ENCODE measurements around the gene TLN1. TPM values are rescaled to one million over a fixed set of nuclear protein-coding genes. Genes with fewer than 3 reads are reported as not detected.

Gene TLN1
- polyA plus RNA-seq, 4 donors: 82.1 to 103 (median 88.5) TPM

DNA sequence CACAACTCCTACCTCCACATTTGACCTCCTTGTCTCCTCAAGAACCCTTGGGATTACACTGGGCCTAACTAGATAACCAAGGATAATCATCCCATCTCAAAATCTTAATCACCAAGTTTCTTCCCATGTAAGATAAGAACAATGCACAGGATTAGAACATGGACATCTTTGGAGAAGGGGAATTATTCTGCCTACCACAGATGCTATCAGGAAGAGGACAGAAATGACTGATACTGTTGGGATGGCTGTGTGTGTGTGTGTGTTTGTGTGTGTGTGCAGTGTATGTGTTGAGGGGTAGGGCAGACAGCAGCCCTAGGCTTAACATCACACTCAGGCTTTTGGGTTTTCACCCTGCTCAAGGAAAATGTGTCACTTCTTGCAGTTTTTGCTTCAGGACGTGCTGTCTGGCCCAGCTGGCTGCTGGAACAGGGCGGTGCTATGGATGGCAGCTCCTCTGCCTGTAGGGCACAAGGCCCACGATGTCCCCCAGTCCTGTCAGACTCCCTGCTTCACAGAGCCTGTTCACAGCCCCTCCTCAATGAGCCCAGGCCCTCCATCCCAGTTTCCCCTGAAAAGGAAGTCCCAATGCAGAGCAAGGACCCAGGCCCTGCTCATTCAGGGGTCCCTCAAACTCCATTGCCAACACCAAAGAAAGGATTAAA is 50.5 kb downstream of the TLN1 start:
- no peak for FAIRE-seq
- WGBS, 3 donors: 72 to 81% (median 76%) methylated on average over 3 of the region's 3 CpGs
- H3K27ac ChIP-seq (ENCODE audit: low read depth in 1 of 3, low read length in 2 of 3): no peak overlapping the region

DNA sequence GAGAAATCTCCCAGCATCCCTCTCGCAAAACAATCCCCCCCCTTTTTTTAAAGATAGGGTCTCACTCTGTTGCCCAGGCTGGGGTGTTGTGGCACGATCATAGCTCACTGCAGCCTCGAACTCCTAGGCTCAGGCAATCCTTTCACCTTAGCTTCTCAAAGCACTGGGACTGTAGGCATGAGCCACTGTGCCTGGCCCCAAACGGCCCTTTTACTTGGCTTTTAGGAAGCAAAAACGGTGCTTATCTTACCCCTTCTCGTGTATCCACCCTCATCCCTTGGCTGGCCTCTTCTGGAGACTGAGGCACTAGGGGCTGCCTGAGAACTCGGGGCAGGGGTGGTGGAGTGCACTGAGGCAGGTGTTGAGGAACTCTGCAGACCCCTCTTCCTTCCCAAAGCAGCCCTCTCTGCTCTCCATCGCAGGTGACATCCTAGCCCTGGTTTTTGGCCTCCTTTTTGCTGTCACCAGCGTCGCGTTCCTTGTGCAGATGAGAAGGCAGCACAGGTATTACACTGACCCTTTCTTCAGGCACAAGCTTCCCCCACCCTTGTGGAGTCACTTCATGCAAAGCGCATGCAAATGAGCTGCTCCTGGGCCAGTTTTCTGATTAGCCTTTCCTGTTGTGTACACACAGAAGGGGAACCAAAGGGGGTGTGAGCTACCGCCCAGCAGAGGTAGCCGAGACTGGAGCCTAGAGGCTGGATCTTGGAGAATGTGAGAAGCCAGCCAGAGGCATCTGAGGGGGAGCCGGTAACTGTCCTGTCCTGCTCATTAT is 51.5 kb downstream of the TLN1 start:
- no peak for FAIRE-seq
- DNase-seq: no peak
- H3K36me3 ChIP-seq (ENCODE audit: control insufficient read depth in 3 of 3, insufficient read depth in 2 of 3, low read depth in 1 of 3, low read length in 3 of 3): peaks cover 0 to 27% (median 0%) of the 10 kb centered on the region in 3 donors
- peaks cover 0 to 8% (median 0%) of the 10 kb centered on the region in 3 donors for H3K27me3 ChIP-seq (ENCODE audit: control insufficient read depth in 3 of 3, insufficient read depth in 3 of 3, low read length in 3 of 3)
- H3K27ac ChIP-seq (ENCODE audit: low read depth in 1 of 3, low read length in 2 of 3): no peak overlapping the region
- H3K4me3 ChIP-seq (ENCODE audit: low read depth in 1 of 3, low read length in 3 of 3): no peak overlapping the region
- WGBS, 3 donors: 64 to 80% (median 77%) methylated on average over 15 of the region's 15 CpGs
- no peaks in the 10 kb centered on the region for H3K9me3 ChIP-seq (ENCODE audit: control insufficient read depth in 2 of 2, insufficient read depth in 1 of 2, low read depth in 1 of 2, low read length in 1 of 2)
- peaks cover 0 to 5% (median 3%) of the 10 kb centered on the region in 3 donors for H3K4me1 ChIP-seq (ENCODE audit: control insufficient read depth in 3 of 3, insufficient read depth in 2 of 3, low read depth in 1 of 3, low read length in 2 of 3)

More for the DNA sequence above, 50.5 kb downstream of the TLN1 start:
- Histone ChIP-seq H3K9me3 (ENCODE audit: control insufficient read depth in 2 of 2, insufficient read depth in 1 of 2, low read depth in 1 of 2, low read length in 1 of 2) (no peaks in the 10 kb centered on the region), H3K4me3 (ENCODE audit: low read depth in 1 of 3, low read length in 3 of 3) (no peak overlapping the region), H3K36me3 (ENCODE audit: control insufficient read depth in 3 of 3, insufficient read depth in 2 of 3, low read depth in 1 of 3, low read length in 3 of 3) (peaks cover 0 to 32% (median 0%) of the 10 kb centered on the region in 3 donors), H3K27me3 (ENCODE audit: control insufficient read depth in 3 of 3, insufficient read depth in 3 of 3, low read length in 3 of 3) (peaks cover 0 to 2% (median 0%) of the 10 kb centered on the region in 3 donors), H3K4me1 (ENCODE audit: control insufficient read depth in 3 of 3, insufficient read depth in 2 of 3, low read depth in 1 of 3, low read length in 2 of 3) (no peaks in the 10 kb centered on the region)
- DNase-seq: no peak

GRCh38 chr9:35679766-35680330 is 52.1 kb downstream of the TLN1 start:
- Histone ChIP-seq H3K4me3 (ENCODE audit: low read depth in 1 of 3, low read length in 3 of 3) (no peak overlapping the region), H3K36me3 (ENCODE audit: control insufficient read depth in 3 of 3, insufficient read depth in 2 of 3, low read depth in 1 of 3, low read length in 3 of 3) (peaks cover 0 to 20% (median 0%) of the 10 kb centered on the region in 3 donors), H3K4me1 (ENCODE audit: control insufficient read depth in 3 of 3, insufficient read depth in 2 of 3, low read depth in 1 of 3, low read length in 2 of 3) (peaks cover 0 to 5% (median 3%) of the 10 kb centered on the region in 3 donors), H3K27ac (ENCODE audit: low read depth in 1 of 3, low read length in 2 of 3) (no peak overlapping the region), H3K9me3 (ENCODE audit: control insufficient read depth in 2 of 2, insufficient read depth in 1 of 2, low read depth in 1 of 2, low read length in 1 of 2) (no peaks in the 10 kb centered on the region), H3K27me3 (ENCODE audit: control insufficient read depth in 3 of 3, insufficient read depth in 3 of 3, low read length in 3 of 3) (peaks cover 0 to 12% (median 0%) of the 10 kb centered on the region in 3 donors)
- 88 to 94% (median 93%) methylated on average over 8 of the region's 8 CpGs for WGBS, 3 donors
- no peak for DNase-seq
- no peak for FAIRE-seq

GRCh38 chr9:35679091-35679490 is 52.9 kb downstream of the TLN1 start:
- peaks cover 0 to 16% (median 0%) of the 10 kb centered on the region in 3 donors for H3K36me3 ChIP-seq (ENCODE audit: control insufficient read depth in 3 of 3, insufficient read depth in 2 of 3, low read depth in 1 of 3, low read length in 3 of 3)
- no peak for DNase-seq
- no peak overlapping the region for H3K4me3 ChIP-seq (ENCODE audit: low read depth in 1 of 3, low read length in 3 of 3)
- H3K27me3 ChIP-seq (ENCODE audit: control insufficient read depth in 3 of 3, insufficient read depth in 3 of 3, low read length in 3 of 3): peaks cover 0 to 12% (median 0%) of the 10 kb centered on the region in 3 donors
- 87 to 93% (median 92%) methylated on average over 5 of the region's 5 CpGs for WGBS, 3 donors
- peaks cover 0 to 5% (median 3%) of the 10 kb centered on the region in 3 donors for H3K4me1 ChIP-seq (ENCODE audit: control insufficient read depth in 3 of 3, insufficient read depth in 2 of 3, low read depth in 1 of 3, low read length in 2 of 3)
- no peaks in the 10 kb centered on the region for H3K9me3 ChIP-seq (ENCODE audit: control insufficient read depth in 2 of 2, insufficient read depth in 1 of 2, low read depth in 1 of 2, low read length in 1 of 2)
- no peak overlapping the region for H3K27ac ChIP-seq (ENCODE audit: low read depth in 1 of 3, low read length in 2 of 3)
- no peak for FAIRE-seq

DNA sequence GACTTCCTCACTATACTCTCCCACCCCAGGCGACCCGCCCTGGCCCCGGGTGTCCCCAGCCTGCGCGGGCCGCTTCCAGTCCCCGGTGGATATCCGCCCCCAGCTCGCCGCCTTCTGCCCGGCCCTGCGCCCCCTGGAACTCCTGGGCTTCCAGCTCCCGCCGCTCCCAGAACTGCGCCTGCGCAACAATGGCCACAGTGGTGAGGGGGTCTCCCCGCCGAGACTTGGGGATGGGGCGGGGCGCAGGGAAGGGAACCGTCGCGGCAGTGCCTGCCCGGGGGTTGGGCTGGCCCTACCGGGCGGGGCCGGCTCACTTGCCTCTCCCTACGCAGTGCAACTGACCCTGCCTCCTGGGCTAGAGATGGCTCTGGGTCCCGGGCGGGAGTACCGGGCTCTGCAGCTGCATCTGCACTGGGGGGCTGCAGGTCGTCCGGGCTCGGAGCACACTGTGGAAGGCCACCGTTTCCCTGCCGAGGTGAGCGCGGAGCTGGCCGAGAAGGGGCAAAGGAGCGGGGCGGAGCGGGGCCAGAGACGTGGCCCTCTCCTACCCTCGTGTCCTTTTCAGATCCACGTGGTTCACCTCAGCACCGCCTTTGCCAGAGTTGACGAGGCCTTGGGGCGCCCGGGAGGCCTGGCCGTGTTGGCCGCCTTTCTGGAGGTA is 56.1 kb downstream of the TLN1 start:
- 10 to 12% (median 10%) methylated on average over 44 to 51 of the region's 51 CpGs for WGBS, 3 donors
- H3K27ac ChIP-seq (ENCODE audit: low read depth in 1 of 3, low read length in 2 of 3): peak overlapping the region in 1 of 3 donors; percentile 14
- no peaks in the 10 kb centered on the region for H3K9me3 ChIP-seq (ENCODE audit: control insufficient read depth in 2 of 2, insufficient read depth in 1 of 2, low read depth in 1 of 2, low read length in 1 of 2)
- H3K4me3 ChIP-seq (ENCODE audit: low read depth in 1 of 3, low read length in 3 of 3): peak overlapping the region in 2 of 3 donors; percentile 53 to 59
- peaks cover 0 to 12% (median 0%) of the 10 kb centered on the region in 3 donors for H3K27me3 ChIP-seq (ENCODE audit: control insufficient read depth in 3 of 3, insufficient read depth in 3 of 3, low read length in 3 of 3)
- peak in 1 of 2 donors; percentile 64 for DNase-seq
- FAIRE-seq: no peak
- H3K36me3 ChIP-seq (ENCODE audit: control insufficient read depth in 3 of 3, insufficient read depth in 2 of 3, low read depth in 1 of 3, low read length in 3 of 3): no peaks in the 10 kb centered on the region
- H3K4me1 ChIP-seq (ENCODE audit: control insufficient read depth in 3 of 3, insufficient read depth in 2 of 3, low read depth in 1 of 3, low read length in 2 of 3): peaks cover 3 to 5% (median 3%) of the 10 kb centered on the region in 3 donors

DNA sequence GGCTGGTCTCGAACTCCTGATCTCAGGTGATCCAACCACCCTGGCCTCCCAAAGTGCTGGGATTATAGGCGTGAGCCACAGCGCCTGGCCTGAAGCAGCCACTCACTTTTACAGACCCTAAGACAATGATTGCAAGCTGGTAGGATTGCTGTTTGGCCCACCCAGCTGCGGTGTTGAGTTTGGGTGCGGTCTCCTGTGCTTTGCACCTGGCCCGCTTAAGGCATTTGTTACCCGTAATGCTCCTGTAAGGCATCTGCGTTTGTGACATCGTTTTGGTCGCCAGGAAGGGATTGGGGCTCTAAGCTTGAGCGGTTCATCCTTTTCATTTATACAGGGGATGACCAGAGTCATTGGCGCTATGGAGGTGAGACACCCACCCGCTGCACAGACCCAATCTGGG is 56.8 kb downstream of the TLN1 start:
- H3K27me3 ChIP-seq (ENCODE audit: control insufficient read depth in 3 of 3, insufficient read depth in 3 of 3, low read length in 3 of 3): peaks cover 0 to 12% (median 0%) of the 10 kb centered on the region in 3 donors
- peak overlapping the region in 2 of 3 donors; percentile 53 to 59 for H3K4me3 ChIP-seq (ENCODE audit: low read depth in 1 of 3, low read length in 3 of 3)
- H3K27ac ChIP-seq (ENCODE audit: low read depth in 1 of 3, low read length in 2 of 3): peak overlapping the region in 1 of 3 donors; percentile 27
- no peaks in the 10 kb centered on the region for H3K9me3 ChIP-seq (ENCODE audit: control insufficient read depth in 2 of 2, insufficient read depth in 1 of 2, low read depth in 1 of 2, low read length in 1 of 2)
- WGBS, 3 donors: 3 to 30% (median 28%) methylated on average over 12 to 13 of the region's 13 CpGs
- peak in 1 of 2 donors; percentile 51 for DNase-seq
- no peak for FAIRE-seq
- H3K36me3 ChIP-seq (ENCODE audit: control insufficient read depth in 3 of 3, insufficient read depth in 2 of 3, low read depth in 1 of 3, low read length in 3 of 3): no peaks in the 10 kb centered on the region
- H3K4me1 ChIP-seq (ENCODE audit: control insufficient read depth in 3 of 3, insufficient read depth in 2 of 3, low read depth in 1 of 3, low read length in 2 of 3): peaks cover 3 to 5% (median 3%) of the 10 kb centered on the region in 3 donors

DNA sequence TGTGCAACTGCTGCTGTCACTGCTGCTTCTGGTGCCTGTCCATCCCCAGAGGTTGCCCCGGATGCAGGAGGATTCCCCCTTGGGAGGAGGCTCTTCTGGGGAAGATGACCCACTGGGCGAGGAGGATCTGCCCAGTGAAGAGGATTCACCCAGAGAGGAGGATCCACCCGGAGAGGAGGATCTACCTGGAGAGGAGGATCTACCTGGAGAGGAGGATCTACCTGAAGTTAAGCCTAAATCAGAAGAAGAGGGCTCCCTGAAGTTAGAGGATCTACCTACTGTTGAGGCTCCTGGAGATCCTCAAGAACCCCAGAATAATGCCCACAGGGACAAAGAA is 58.0 kb downstream of the TLN1 start:
- H3K4me3 ChIP-seq (ENCODE audit: low read depth in 1 of 3, low read length in 3 of 3): no peak overlapping the region
- no peaks in the 10 kb centered on the region for H3K36me3 ChIP-seq (ENCODE audit: control insufficient read depth in 3 of 3, insufficient read depth in 2 of 3, low read depth in 1 of 3, low read length in 3 of 3)
- peak overlapping the region in 1 of 3 donors; percentile 48 for H3K27ac ChIP-seq (ENCODE audit: low read depth in 1 of 3, low read length in 2 of 3)
- peaks cover 3 to 16% (median 5%) of the 10 kb centered on the region in 3 donors for H3K4me1 ChIP-seq (ENCODE audit: control insufficient read depth in 3 of 3, insufficient read depth in 2 of 3, low read depth in 1 of 3, low read length in 2 of 3)
- H3K27me3 ChIP-seq (ENCODE audit: control insufficient read depth in 3 of 3, insufficient read depth in 3 of 3, low read length in 3 of 3): peaks cover 0 to 12% (median 0%) of the 10 kb centered on the region in 3 donors
- no peaks in the 10 kb centered on the region for H3K9me3 ChIP-seq (ENCODE audit: control insufficient read depth in 2 of 2, insufficient read depth in 1 of 2, low read depth in 1 of 2, low read length in 1 of 2)
- DNase-seq: no peak
- 11 to 59% (median 36%) methylated on average over 3 of the region's 3 CpGs for WGBS, 3 donors
- no peak for FAIRE-seq
